ENCODE measurements around the gene RGS9BP. TPM values are rescaled to one million over a fixed set of nuclear protein-coding genes. Genes with fewer than 3 reads are reported as not detected.
"Not testable (repeated sequence)": the region's sequence is repeated elsewhere in the genome, so short reads cannot be mapped to it uniquely, and the experiment has no call there.

The RGS9BP gene, protein sequence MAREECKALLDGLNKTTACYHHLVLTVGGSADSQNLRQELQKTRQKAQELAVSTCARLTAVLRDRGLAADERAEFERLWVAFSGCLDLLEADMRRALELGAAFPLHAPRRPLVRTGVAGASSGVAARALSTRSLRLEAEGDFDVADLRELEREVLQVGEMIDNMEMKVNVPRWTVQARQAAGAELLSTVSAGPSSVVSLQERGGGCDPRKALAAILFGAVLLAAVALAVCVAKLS
- total RNA-seq (2014; rRNA removed; shearing (Covaris generic)): 0.85 and 1.8 TPM in 2 replicates
- 0.92 and 1.1 TPM in 2 replicates for polyA plus RNA-seq (2015; cell fraction: cytosol; rRNA removed)
- polyA plus RNA-seq (2015; cell fraction: nucleus; rRNA removed): 0.38 and 2.2 TPM in 2 replicates

DNA sequence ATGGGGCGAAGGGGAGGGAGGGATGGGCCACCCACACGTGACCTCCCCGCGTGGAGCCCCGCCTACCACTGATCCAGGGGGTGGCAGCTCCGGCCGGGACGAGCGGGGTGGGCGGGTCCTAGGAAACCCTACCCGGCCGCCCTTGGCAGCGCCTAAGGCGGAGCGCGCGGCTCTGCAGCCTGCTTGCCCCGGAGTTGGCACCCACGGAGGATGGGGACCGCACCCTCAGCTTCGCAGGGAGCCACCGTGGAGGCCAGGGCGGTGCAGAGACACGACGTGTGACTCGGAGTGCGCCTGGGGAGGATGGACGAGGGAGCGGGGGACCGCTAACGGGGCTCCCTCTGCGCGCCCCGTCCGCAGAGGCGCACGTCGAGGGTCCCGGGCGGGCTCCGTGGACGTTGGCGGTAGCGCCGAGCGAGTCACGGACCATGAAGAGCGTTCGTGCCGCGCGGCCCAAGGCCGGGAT lies at the start of gene RGS9BP:
Gene RGS9BP (plus strand): TSS at position 129 of the 466 bp plus-strand sequence. CDS start 416 bp downstream, outside the sequence.
- in situ Hi-C loops (cut with HindIII; ENCODE audit: low pct_unique_long_range_greater_than_20kb, low sequenced_read_pairs): no loop called here
- peak; percentile 57 for DNase-seq (ENCODE audit: low read depth, low spot score)

DNA sequence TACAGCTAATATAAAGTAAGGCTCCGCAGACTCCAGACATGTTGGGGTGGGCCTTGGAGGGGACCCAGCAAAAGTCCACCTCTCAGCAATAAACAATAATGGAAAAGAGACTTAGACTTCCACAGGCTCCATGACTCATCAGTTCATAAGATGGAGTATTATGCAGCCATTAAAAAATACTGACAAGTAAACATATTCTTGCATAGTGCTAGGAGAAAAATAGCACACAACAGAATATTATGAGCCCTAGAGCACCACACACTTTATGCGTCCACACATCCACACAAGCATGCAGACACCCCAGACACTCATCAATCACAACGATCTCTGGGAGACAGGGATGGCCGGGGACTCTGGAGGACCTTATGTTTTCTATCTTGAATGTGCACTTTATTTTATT lies 48.7 kb upstream of the RGS9BP start:
- in situ Hi-C loops (cut with HindIII; ENCODE audit: low pct_unique_long_range_greater_than_20kb, low sequenced_read_pairs): no loop called here
- DNase-seq (ENCODE audit: low read depth, low spot score): no peak

DNA sequence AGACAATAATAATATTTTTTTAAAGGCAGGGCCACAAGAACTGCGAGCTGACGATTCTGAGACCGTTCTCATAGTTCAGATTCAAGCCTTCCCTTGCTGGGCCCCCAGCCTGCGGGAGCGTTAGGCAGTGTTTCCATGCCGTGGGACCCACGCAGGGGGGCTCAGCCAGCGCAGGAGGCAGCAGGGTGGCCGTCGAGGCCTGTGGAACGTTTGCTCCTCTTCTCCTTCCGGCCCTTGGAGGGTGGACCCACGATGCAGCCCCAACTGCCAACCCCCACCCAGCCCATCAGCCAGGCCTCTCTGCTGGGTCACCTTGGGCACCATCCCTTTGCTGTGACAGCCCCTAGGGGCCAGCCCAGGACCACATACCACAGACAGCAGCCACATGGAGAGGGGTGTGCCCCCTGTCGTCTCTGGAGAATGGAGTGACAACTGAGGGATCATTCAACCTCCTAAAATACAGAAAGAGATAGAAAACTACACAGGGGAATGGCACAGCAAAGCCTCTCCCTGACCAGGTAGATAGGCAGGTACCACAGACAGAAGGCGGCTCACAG lies 47.9 kb upstream of the RGS9BP start:
- in situ Hi-C loops (cut with HindIII; ENCODE audit: low pct_unique_long_range_greater_than_20kb, low sequenced_read_pairs): no loop called here
- DNase-seq (ENCODE audit: low read depth, low spot score): no peak

DNA sequence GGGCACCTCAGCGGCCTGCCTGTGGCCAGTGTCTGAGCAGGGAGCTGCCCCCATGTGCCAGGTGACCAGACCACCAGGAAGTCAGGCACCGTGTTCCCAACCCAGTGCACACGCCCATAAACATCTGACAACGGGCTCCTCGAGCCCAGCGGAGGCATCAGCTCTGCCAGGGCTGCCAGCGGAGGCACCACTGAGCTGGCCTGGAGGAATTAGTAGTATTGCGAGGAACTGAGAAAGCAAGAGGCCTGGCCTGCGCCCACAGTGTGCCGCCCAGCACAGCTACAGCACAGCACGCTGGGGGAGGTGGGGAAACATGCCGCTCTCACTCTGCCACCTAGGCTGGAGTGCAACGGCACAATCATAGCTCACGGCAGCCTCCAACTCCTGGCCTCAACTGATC lies 45.3 kb upstream of the RGS9BP start:
- no peak for DNase-seq (ENCODE audit: low read depth, low spot score)
- in situ Hi-C loops (cut with HindIII; ENCODE audit: low pct_unique_long_range_greater_than_20kb, low sequenced_read_pairs): no loop called here

DNA sequence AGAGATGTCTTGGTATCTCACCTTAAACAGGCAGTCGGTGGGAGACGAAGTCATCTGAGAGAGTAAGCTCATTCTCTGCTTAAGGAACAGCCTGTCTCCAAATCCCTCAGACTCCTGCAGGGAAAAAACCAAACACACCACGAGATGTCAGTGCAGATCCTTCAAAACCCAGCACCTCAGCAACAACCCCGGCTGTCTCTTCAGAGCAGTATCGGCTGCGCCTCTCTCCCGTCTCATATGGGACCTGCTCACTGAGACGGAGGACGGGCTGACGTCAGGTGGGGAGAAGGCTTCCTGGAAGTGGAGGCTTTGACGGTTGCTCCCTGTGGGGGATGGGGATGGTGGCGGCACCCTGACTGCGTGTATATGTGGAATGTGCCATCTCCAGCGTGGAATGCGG lies 44.3 kb upstream of the RGS9BP start:
- no peak for DNase-seq (ENCODE audit: low read depth, low spot score)
- in situ Hi-C loops (cut with HindIII; ENCODE audit: low pct_unique_long_range_greater_than_20kb, low sequenced_read_pairs): no loop called here

DNA sequence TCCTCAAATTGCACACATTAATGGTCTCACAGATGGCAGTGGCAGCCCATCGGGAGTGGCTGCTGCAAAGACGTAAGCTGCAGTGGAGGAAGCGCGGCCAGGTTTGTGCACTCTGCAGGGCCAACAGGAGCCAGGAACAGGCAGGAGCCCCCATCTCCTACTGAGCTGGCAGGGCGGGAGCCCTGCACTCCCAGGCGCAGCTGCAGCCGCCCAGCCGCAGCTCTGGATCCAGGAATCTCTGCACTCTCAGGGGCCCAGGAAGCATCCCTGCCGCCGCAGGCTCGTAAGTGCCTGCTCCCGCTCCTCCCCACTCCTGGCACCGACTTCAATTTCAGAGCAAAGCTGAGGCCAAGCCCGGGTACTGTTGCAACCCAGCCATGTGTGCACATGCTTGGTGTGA lies 38.2 kb upstream of the RGS9BP start:
- DNase-seq (ENCODE audit: low read depth, low spot score): no peak
- in situ Hi-C loops (cut with HindIII; ENCODE audit: low pct_unique_long_range_greater_than_20kb, low sequenced_read_pairs): no loop called here

DNA sequence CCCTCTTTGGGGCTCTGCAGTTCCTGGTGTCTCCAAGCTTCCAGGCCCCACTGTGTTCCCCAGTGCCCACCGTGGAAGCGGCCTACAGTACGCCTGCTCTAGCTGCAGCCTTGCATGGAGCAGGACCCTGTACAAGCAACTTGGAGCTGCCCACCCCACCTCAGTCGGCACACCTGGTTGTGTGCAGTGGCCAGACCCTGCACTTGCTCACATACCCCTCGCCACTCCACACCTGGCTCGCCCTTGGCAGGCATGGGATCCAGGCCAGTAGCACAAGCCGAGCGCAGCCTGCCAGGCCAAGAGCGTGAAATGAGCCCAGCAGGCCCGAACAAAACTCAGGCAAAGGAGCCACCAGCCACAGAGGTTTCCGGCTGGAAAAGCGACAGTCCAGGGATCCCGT lies 37.0 kb upstream of the RGS9BP start:
- no peak for DNase-seq (ENCODE audit: low read depth, low spot score)
- in situ Hi-C loops (cut with HindIII; ENCODE audit: low pct_unique_long_range_greater_than_20kb, low sequenced_read_pairs): no loop called here

DNA sequence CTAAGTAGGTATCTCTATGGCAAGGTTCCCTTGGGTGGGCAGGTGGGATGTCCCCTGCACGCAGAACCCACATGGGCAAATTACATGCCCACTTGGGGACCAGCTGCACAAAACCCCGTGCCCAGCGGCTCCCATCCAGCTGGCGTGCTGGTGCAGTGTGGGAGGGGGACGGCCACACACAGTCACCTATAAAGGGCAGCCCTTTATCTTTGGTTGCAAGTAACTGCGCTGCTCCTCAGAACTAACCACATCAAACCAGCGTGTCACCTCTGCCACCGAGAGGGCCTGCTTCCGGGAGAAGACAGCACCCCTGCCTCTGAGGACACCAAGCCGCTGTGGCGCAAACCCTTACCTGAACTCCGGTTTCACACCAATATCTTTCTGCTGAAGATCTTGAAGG lies 32.9 kb upstream of the RGS9BP start:
- DNase-seq (ENCODE audit: low read depth, low spot score): no peak
- in situ Hi-C loops (cut with HindIII; ENCODE audit: low pct_unique_long_range_greater_than_20kb, low sequenced_read_pairs): no loop called here

DNA sequence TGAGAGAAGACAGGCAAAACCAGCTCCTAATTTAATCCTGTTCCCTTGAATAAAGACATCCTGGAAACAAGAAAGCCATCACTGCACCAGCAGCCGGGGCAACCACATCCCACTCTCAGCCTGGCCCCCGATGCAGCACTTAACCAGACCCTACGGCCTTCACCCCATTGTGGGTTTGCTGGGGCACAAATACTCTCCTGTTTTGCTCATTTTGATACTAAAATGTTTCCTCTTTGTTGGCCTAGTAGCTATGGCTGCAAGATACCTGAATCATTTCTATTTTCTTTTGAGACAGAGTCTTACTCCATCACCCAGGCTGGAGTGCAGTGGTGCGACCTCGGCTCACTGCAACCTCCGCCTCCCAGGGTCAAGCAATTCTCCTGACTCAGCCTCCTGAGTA lies 29.1 kb upstream of the RGS9BP start:
- in situ Hi-C loops (cut with HindIII; ENCODE audit: low pct_unique_long_range_greater_than_20kb, low sequenced_read_pairs): no loop called here
- DNase-seq (ENCODE audit: low read depth, low spot score): no peak

DNA sequence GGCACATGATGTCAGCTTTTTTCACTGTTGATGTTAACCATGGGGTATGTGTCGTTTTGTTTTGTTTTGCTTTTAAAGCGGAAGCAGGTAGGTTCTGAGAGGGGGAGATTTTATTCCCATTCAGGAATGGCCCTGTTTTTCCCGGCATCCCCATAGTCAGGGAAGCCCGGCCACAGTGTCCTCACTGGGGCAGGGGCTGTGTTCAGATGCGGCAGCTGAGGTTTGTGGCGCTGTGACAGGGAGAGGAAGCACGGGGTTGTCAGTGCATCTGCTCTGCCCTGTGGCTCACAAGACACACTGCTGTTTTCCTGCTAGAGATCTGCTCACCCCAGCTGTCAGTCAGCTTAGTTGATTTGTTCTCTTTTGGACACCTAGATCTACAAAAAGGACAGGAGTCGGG lies 28.3 kb upstream of the RGS9BP start:
- no peak for DNase-seq (ENCODE audit: low read depth, low spot score)
- in situ Hi-C loops (cut with HindIII; ENCODE audit: low pct_unique_long_range_greater_than_20kb, low sequenced_read_pairs): no loop called here

DNA sequence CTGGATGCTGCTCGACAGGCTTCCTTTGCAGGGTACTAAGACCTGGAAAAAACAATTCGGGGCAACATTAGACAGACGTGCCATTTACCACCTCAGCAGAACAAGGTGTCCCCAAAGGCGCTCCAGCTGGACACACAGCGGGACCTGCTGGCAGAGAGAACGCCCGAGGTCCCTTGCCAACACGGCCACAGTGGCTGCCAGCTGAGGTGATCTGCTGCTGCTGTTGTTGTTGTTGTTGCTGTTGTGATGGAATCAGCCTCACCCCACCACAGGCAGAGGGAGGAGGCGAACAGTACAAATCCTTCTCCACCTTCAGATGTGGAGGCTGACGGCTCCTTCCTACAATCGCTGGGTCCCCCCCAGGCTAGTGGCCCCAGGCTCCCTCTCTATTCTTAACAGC lies 25.9 kb upstream of the RGS9BP start:
- in situ Hi-C loops (cut with HindIII; ENCODE audit: low pct_unique_long_range_greater_than_20kb, low sequenced_read_pairs): no loop called here
- DNase-seq (ENCODE audit: low read depth, low spot score): no peak

DNA sequence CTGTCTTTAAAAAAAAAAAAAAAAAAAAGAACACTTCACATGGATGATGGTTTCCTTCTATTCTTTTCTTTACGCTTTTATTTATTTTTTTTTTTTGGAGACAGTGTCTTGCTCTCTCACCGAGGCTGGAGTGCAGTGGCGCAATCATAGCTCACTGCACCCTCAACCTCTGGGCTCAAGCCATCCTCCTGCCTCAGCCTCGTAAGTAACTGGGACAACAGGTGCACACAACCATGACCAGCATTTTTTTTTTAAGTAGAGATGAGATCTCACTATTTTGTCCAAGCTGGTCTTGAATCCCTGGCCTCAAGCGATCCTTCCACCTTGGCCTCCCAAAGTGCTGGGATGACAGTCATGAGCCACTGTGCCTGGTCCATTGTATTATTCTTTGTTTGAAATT lies 25.0 kb upstream of the RGS9BP start:
- DNase-seq (ENCODE audit: low read depth, low spot score): no peak

DNA sequence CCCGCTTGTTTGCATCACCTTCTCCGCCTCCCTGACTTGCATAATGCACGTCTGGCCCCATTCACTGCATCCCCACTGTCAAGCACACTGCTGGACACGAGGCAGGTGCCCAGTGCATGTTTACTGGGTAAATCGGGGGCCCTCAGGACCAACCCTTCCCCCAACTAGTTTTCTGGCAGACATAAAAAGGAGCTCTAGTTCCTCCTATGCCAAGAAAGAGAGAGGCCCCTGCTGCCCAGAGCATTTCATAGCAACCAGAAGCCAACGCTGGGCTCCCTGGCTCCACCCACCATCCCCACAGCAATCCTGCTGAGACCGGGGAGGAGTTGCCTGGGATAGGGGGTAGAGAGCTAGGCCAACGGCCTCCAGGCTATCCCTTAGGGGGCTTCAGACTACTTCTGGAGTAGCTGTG lies 23.9 kb upstream of the RGS9BP start:
- no peak for DNase-seq (ENCODE audit: low read depth, low spot score)
- in situ Hi-C loops (cut with HindIII; ENCODE audit: low pct_unique_long_range_greater_than_20kb, low sequenced_read_pairs): no loop called here

More for the DNA sequence above, 25.0 kb upstream of the RGS9BP start:
- in situ Hi-C loops (cut with HindIII; ENCODE audit: low pct_unique_long_range_greater_than_20kb, low sequenced_read_pairs): no loop called here

DNA sequence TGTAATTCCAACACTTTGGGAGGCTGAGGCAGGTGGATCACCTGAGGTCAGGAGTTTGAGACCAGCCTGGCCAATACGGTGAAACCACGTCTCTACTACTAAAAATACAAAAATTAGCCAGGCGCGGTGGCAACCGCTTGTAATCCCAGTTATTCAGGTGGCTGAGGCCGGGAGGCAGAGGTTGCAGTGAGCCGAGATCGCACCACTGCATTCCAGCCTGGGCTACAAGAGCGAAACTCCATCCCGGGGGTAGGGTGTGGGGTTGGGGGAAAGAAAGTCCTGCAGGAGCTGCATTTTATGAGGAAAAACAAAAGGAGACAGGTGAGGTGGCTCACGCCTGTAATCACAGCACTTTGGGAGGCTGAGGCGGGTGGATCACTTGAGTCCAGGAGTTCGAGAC lies 23.3 kb upstream of the RGS9BP start:
- DNase-seq (ENCODE audit: low read depth, low spot score); in situ Hi-C loops (cut with HindIII; ENCODE audit: low pct_unique_long_range_greater_than_20kb, low sequenced_read_pairs): not testable (repeated sequence)

DNA sequence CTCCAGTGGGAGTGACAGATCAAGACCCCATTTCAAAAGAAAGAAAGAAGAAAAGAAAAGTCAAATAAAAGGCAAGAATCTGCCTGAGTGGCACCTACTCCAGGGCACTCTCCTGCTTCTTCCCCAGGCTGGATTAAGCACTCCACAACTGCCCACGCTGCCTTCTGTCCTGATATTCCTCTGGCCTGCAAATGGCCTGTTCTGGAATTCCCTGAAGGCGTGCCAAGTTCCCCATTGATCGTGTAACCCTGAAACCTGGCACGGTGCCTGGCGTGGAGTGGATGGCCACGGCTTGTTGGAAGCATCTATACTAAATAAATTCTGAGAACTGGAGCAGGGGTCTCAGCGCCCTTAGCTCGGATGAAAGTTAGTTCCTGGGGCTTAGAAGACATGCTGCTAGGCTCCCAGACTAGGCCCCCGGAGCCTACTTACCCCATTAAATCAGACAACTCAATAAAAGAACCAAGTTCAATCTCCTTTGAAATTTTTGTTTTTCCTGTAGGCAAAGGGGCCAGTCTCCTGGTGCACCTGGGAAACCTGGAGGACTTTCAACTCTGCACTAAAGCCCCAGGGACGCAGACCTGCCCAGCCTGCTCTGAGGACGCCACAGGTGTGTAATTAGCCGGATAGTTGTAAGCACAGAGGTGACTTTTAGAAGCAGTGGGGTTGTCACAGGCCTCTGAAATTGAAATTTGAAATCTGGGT lies 22.6 kb upstream of the RGS9BP start:
- no peak for DNase-seq (ENCODE audit: low read depth, low spot score)
- in situ Hi-C loops (cut with HindIII; ENCODE audit: low pct_unique_long_range_greater_than_20kb, low sequenced_read_pairs): no loop called here

DNA sequence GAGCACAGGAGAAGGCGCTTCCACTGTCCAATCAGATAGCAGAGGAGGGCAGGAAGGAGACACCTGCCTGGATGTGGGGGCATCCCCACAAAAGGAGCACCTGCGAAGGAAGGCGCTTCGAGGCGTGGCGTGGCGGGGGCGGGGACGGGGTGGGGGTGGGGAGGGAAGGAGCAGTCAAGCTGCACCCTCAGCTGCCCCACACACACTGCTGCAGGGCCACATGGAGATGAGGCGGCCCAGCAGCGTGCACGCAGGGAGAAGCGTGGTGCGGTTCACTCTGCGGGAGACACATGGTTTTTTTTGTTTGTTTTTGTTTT lies 22.1 kb upstream of the RGS9BP start:
- in situ Hi-C loops (cut with HindIII; ENCODE audit: low pct_unique_long_range_greater_than_20kb, low sequenced_read_pairs): no loop called here
- no peak for DNase-seq (ENCODE audit: low read depth, low spot score)

DNA sequence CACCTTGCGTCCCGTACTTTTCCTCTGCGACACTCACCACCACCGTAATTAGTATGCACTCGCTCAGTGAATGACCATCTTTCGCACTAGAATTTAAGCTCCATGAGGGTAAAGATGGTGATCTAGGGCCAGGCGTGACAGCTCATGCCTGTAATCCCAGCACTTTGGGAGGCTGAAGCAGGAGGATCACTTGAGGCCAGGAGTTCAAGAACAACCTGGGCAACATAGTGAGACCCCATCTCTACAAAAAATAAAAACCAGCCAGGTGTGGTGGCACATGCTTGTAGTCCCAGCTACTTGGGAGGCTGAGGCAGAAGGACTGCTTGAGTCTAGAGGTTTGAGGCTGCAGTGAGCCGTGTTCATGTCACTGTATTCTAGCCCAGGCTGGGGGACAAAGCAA lies 19.3 kb upstream of the RGS9BP start:
- DNase-seq (ENCODE audit: low read depth, low spot score); in situ Hi-C loops (cut with HindIII; ENCODE audit: low pct_unique_long_range_greater_than_20kb, low sequenced_read_pairs): not testable (repeated sequence)

DNA sequence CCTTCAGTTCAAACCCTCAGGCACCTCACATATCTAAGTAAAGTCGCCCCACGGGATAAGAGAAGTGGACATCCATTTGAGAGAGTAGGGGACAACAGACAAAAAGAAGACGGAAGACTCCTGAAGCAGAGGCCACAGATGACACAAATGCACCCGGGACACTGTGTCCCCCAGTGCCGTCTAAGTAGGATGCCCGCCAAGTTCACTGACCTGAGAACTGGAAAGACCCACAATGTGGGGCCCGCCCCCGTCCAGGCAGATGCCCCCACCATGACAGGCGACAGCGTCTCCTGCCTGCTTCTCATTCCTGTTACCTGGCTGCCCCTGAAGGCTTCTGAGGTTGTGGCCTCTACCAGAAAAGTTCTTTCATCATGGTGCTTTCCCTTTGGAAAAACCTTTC lies 17.6 kb upstream of the RGS9BP start:
- in situ Hi-C loops (cut with HindIII; ENCODE audit: low pct_unique_long_range_greater_than_20kb, low sequenced_read_pairs): no loop called here
- no peak for DNase-seq (ENCODE audit: low read depth, low spot score)

DNA sequence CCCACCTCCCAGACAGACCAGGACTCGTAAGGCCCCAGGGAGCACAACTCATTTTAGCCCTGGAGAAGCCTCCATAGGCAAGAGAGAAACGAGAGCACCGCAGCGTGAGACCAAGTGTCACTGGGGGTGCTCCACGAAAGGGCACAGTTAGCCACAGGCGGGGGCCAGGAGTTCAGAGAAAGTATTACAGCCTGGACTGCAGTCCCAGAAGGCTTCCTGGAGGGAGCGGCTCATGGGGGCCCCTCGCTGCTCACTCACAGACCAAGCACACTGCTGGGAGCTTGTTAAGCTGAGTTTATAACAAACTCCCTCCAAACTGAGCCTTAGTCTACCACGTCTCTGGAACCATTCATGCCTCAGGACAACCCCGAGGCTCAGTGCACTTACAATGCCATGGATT lies 17.1 kb upstream of the RGS9BP start:
- no peak for DNase-seq (ENCODE audit: low read depth, low spot score)
- in situ Hi-C loops (cut with HindIII; ENCODE audit: low pct_unique_long_range_greater_than_20kb, low sequenced_read_pairs): no loop called here
